Keratinocyte (primary cell): ENCODE data around the gene PHACTR1. TPM values are rescaled to one million over a fixed set of nuclear protein-coding genes. Genes with fewer than 3 reads are reported as not detected.

Experiments used
- DNase-seq: peaks from one replicate; pipeline ENCODE4 v3.0.0-alpha.2; 2011; ENCODE audit warnings: low read depth, missing footprints, low spot score
- FAIRE-seq: peaks from 2 replicates; lab custom pipeline; 2011; peaks lifted over from hg19 to GRCh38; lab: Jason Lieb, UNC
- H2AFZ ChIP-seq: 2 replicates; pipeline ENCODE4 v1.6.0; 2012; ENCODE audit warnings: low read length, control low read depth, inconsistent platforms; ENCODE audit not compliant: control insufficient read depth
- H3K27ac ChIP-seq: 2 replicates; pipeline ENCODE4 v1.5.1; 2011; ENCODE audit warnings: low read length; ENCODE audit not compliant: control insufficient read depth, insufficient read depth
- H3K27me3 ChIP-seq: 3 replicates; pipeline ENCODE4 v1.6.0; 2011; ENCODE audit warnings: low read length; ENCODE audit not compliant: control insufficient read depth, insufficient read depth; ENCODE audit errors: extremely low read depth
- H3K36me3 ChIP-seq, 2 experiments: 2 replicates in 1 of 2; 3 replicates in 1 of 2; pipeline ENCODE4 v1.5.1; 2011; ENCODE audit warnings: low read length in 2 of 2, mild to moderate bottlenecking in 1 of 2; ENCODE audit not compliant: control insufficient read depth in 2 of 2, insufficient read depth in 2 of 2; ENCODE audit errors: extremely low read depth in 1 of 2
- H3K4me1 ChIP-seq: 3 replicates; pipeline ENCODE4 v1.5.1; 2011; ENCODE audit warnings: low read length; ENCODE audit not compliant: control insufficient read depth, insufficient read depth; ENCODE audit errors: extremely low read depth
- H3K4me2 ChIP-seq: 3 replicates; pipeline ENCODE4 v1.6.0; 2011; ENCODE audit warnings: low read depth, low read length; ENCODE audit not compliant: control insufficient read depth, insufficient read depth; ENCODE audit errors: extremely low read depth
- H3K4me3 ChIP-seq, 3 experiments: fragments of 200-600 bp in 1 of 3; sonication (generic) in 1 of 3; 2 replicates in 2 of 3; 3 replicates in 1 of 3; pipeline ENCODE4 v1.5.1; 2011 to 2016; ENCODE audit warnings: low read length in 3 of 3, mild to moderate bottlenecking in 3 of 3, control low read depth in 2 of 3, inconsistent platforms in 1 of 3, low read depth in 1 of 3, mixed read lengths in 1 of 3, mixed run types in 1 of 3, moderate library complexity in 1 of 3; ENCODE audit not compliant: control insufficient read depth in 2 of 3, insufficient read depth in 2 of 3; ENCODE audit errors: extremely low read depth in 1 of 3
- H3K79me2 ChIP-seq: 2 replicates; pipeline ENCODE4 v1.6.0; 2012; ENCODE audit warnings: low read length; ENCODE audit not compliant: control insufficient read depth, insufficient read depth
- H3K9ac ChIP-seq: 3 replicates; pipeline ENCODE4 v1.6.0; 2011; ENCODE audit warnings: low read length; ENCODE audit not compliant: control insufficient read depth, insufficient read depth; ENCODE audit errors: extremely low read depth
- H3K9me1 ChIP-seq: 3 replicates; pipeline ENCODE4 v1.6.0; 2011; ENCODE audit warnings: low read length; ENCODE audit not compliant: control insufficient read depth, insufficient read depth; ENCODE audit errors: extremely low read depth
- H3K9me3 ChIP-seq: 2 replicates; pipeline ENCODE4 v1.5.1; 2012; ENCODE audit warnings: low read depth, low read length; ENCODE audit not compliant: control insufficient read depth
- H4K20me1 ChIP-seq: 3 replicates; pipeline ENCODE4 v1.6.0; 2011; ENCODE audit warnings: low read length; ENCODE audit not compliant: control insufficient read depth, insufficient read depth; ENCODE audit errors: extremely low read depth
- CTCF ChIP-seq, 3 experiments: IDR thresholded peaks in 1 of 3; conservative IDR thresholded peaks in 1 of 3; optimal IDR thresholded peaks in 1 of 3; 2 replicates in 2 of 3; 3 replicates in 1 of 3; pipeline versions ENCODE3 to v1.5.1; 2011; ENCODE audit warnings: low read length in 3 of 3, mild to moderate bottlenecking in 3 of 3, moderate library complexity in 2 of 3, control low read depth in 1 of 3, inconsistent platforms in 1 of 3; ENCODE audit not compliant: insufficient read depth in 2 of 3; ENCODE audit errors: extremely low read depth in 1 of 3
- EZH2 ChIP-seq: IDR thresholded peaks from one replicate; pipeline ENCODE4 v1.6.1; 2012; ENCODE audit warnings: inconsistent platforms, mild to moderate bottlenecking, low read length, moderate library complexity
- dilution Hi-C: fragments of 300-500 bp; cut with MboI; formaldehyde crosslinking; loops from one replicate; pipeline ENCODE4 v1.7.0; 2020; ENCODE audit warnings: low sequenced_read_pairs; ENCODE audit not compliant: extremely low pct_ligation_motif_present
- polyA plus RNA-seq, 5 experiments: library from polyadenylated mRNA; depleted of rRNA in 3 of 5; stranded (reverse) in 3 of 5; stranded (forward) in 1 of 5; unstranded in 1 of 5; fragments of >200 nt; gene quantifications; 1 replicate in 1 of 5; 2 replicates in 3 of 5; 3 replicates in 1 of 5; pipeline versions ENCODE4 v1.2.1 to v1.2.3, GENCODE V29; 2011 to 2012; ENCODE audit warnings: missing spikeins in 2 of 5, low read depth in 1 of 5, low replicate concordance in 1 of 5

PHACTR1 gene
- polyA plus RNA-seq, 1 donor (not counting 4 experiments of a cell fraction or from before 2014, with no cell fraction given): 0.22 TPM

- dilution Hi-C loops: no loop called here
- H3K27ac ChIP-seq: no peak overlapping the region
These were observed 149.2 kb downstream of the PHACTR1 start for GRCh38 chr6:12865671-12866181.

GRCh38 chr6:12866422-12867029, 150.0 kb downstream of the PHACTR1 start:
- no peaks in the 10 kb centered on the region for H3K4me1 ChIP-seq
- no peaks in the 10 kb centered on the region for H3K9me1 ChIP-seq
- no peak overlapping the region for H3K9ac ChIP-seq
- H3K4me3 ChIP-seq: no peak overlapping the region
- FAIRE-seq: no peak
- H3K9me3 ChIP-seq: no peaks in the 10 kb centered on the region
- DNase-seq: no peak
- no peaks in the 10 kb centered on the region for H3K79me2 ChIP-seq
- TF ChIP-seq CTCF (optimal IDR thresholded peaks at IDR 0.05 in 1 of 3, IDR thresholded peaks at IDR 0.05 in 1 of 3, conservative IDR thresholded peaks at IDR 0.05 in 1 of 3; ENCODE audit: extremely low read depth in 1 of 3, insufficient read depth in 2 of 3, low read length in 3 of 3) (no peak), EZH2 (no peak)
- no peak overlapping the region for H2AFZ ChIP-seq
- peaks cover 7% of the 10 kb centered on the region for H3K27me3 ChIP-seq
- H4K20me1 ChIP-seq: no peaks in the 10 kb centered on the region
- dilution Hi-C loops: no loop called here
- H3K36me3 ChIP-seq: no peaks in the 10 kb centered on the region
- H3K27ac ChIP-seq: no peak overlapping the region
- H3K4me2 ChIP-seq: no peak overlapping the region

More at GRCh38 chr6:12865671-12866181, 149.2 kb downstream of the PHACTR1 start:
- no peaks in the 10 kb centered on the region for H3K9me3 ChIP-seq
- H3K4me1 ChIP-seq: no peaks in the 10 kb centered on the region
- no peak overlapping the region for H3K9ac ChIP-seq
- TF ChIP-seq EZH2: no peak
- TF ChIP-seq CTCF (optimal IDR thresholded peaks at IDR 0.05 in 1 of 3, IDR thresholded peaks at IDR 0.05 in 1 of 3, conservative IDR thresholded peaks at IDR 0.05 in 1 of 3; ENCODE audit: extremely low read depth in 1 of 3, insufficient read depth in 2 of 3, low read length in 3 of 3): no peak
- no peaks in the 10 kb centered on the region for H3K79me2 ChIP-seq
- DNase-seq: no peak
- H4K20me1 ChIP-seq: no peaks in the 10 kb centered on the region
- no peak overlapping the region for H3K4me3 ChIP-seq
- no peak for FAIRE-seq
- H3K27me3 ChIP-seq: peaks cover 3% of the 10 kb centered on the region
- H3K4me2 ChIP-seq: no peak overlapping the region
- no peak overlapping the region for H2AFZ ChIP-seq
- no peaks in the 10 kb centered on the region for H3K36me3 ChIP-seq
- H3K9me1 ChIP-seq: no peaks in the 10 kb centered on the region
